ENCODE measurements around the gene ATP10A. TPM values are rescaled to one million over a fixed set of nuclear protein-coding genes. Genes with fewer than 3 reads are reported as not detected.
"Not testable (repeated sequence)": the region's sequence is repeated elsewhere in the genome, so short reads cannot be mapped to it uniquely, and the experiment has no call there.

ATP10A gene
- total RNA-seq, 1 donor from 2014 or later: 71.9 TPM

DNA sequence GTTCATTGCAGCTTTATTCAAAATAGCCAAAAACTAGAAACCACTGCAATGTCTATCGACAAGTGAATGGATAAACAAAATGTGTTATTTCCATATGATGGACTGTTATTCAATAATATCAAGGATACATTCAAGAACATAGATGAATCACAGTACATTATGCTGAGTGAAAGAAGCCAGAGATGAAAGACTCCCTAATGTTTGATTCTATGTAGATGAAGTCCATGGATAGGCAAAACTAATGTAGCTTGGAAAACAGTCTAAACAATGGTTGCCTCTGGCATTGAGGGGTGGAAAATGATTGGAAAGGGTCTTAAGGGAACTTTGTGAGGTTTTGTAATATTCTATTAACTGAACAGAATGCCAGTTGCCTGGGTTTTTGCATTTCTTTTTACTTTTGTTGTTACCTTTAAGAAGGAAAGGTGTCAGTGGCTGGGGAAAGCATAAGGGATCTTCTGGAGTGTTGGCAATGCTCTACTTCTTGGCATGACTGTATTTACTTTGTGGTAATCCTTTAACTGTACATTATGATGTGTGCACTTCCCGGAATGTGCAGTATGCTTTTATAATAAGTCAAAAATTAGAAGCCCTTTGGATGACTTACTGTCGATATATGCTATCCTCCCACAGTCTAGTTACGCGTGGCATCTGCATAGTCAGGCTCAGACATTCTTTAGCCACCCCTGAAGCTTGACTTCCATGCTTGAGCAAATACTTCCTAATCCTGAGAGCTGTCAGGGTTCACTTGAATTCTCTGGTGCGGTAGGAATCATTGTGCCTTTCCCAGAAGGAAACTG lies 20.5 kb upstream of the ATP10A start:
- DNase-seq (ENCODE audit: extremely low spot score, unreplicated experiment): no peak
- no peak overlapping the region for H3K4me3 Mint-ChIP-seq (ENCODE audit: unreplicated experiment)
- no peaks in the 10 kb centered on the region for H3K9me3 Mint-ChIP-seq (ENCODE audit: unreplicated experiment)
- H3K36me3 Mint-ChIP-seq (ENCODE audit: unreplicated experiment): no peaks in the 10 kb centered on the region
- peaks cover 47% of the 10 kb centered on the region for H3K4me1 Mint-ChIP-seq (ENCODE audit: unreplicated experiment)
- TF ChIP-seq, protein P1, sequence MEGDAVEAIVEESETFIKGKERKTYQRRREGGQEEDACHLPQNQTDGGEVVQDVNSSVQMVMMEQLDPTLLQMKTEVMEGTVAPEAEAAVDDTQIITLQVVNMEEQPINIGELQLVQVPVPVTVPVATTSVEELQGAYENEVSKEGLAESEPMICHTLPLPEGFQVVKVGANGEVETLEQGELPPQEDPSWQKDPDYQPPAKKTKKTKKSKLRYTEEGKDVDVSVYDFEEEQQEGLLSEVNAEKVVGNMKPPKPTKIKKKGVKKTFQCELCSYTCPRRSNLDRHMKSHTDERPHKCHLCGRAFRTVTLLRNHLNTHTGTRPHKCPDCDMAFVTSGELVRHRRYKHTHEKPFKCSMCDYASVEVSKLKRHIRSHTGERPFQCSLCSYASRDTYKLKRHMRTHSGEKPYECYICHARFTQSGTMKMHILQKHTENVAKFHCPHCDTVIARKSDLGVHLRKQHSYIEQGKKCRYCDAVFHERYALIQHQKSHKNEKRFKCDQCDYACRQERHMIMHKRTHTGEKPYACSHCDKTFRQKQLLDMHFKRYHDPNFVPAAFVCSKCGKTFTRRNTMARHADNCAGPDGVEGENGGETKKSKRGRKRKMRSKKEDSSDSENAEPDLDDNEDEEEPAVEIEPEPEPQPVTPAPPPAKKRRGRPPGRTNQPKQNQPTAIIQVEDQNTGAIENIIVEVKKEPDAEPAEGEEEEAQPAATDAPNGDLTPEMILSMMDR (IDR thresholded peaks at IDR 0.05): no peak
- no peaks in the 10 kb centered on the region for H3K27me3 Mint-ChIP-seq (ENCODE audit: unreplicated experiment)
- peak overlapping the region; percentile 81 for H3K27ac Mint-ChIP-seq (ENCODE audit: unreplicated experiment)

DNA sequence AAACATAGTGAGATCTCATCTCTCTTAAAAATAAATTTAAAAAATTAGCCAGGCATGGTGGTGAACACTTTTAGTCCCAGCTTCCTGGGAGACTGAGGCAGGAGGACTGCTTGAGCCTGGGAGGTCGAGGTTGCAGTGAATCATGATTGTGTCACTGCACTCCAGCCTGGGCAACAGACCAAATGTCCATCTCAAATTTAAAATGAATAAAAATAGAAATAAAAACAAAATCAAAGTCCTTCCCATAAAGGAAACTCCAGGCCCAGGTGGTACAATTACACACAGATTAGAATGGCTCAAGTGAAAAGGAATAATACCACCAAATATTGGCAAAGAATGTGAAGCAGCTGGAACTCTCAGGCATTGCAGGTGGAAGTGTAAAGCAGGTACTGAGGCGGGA lies 19.3 kb upstream of the ATP10A start:
- H3K27ac Mint-ChIP-seq (ENCODE audit: unreplicated experiment): peak overlapping the region; percentile 81
- no peaks in the 10 kb centered on the region for H3K27me3 Mint-ChIP-seq (ENCODE audit: unreplicated experiment)
- no peaks in the 10 kb centered on the region for H3K36me3 Mint-ChIP-seq (ENCODE audit: unreplicated experiment)
- H3K9me3 Mint-ChIP-seq (ENCODE audit: unreplicated experiment): no peaks in the 10 kb centered on the region
- TF ChIP-seq, protein P1 (IDR thresholded peaks at IDR 0.05): no peak
- peaks cover 47% of the 10 kb centered on the region for H3K4me1 Mint-ChIP-seq (ENCODE audit: unreplicated experiment)
- H3K4me3 Mint-ChIP-seq (ENCODE audit: unreplicated experiment): no peak overlapping the region
- no peak for DNase-seq (ENCODE audit: extremely low spot score, unreplicated experiment)

DNA sequence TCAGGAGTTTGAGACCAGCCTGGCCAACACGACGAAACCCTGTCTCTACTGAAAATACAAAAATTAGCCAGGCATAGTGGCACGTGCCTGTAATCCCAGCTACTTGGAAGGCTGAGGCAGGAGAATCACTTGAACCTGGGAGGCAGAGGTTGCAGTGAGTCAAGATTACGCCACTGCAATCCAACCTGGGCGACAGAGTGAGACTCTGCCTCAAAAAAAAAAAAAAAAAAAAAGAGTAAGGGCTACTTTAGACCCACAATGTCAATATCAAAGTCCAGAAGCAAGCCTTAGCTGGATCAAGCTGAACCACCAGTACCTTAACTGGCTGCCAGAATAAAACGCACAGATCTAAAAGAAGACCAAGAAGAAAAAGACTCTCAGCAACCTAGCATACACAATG lies 17.8 kb upstream of the ATP10A start:
- not testable (repeated sequence) for DNase-seq (ENCODE audit: extremely low spot score, unreplicated experiment); H3K36me3 Mint-ChIP-seq (ENCODE audit: unreplicated experiment); H3K27me3 Mint-ChIP-seq (ENCODE audit: unreplicated experiment); H3K9me3 Mint-ChIP-seq (ENCODE audit: unreplicated experiment); H3K27ac Mint-ChIP-seq (ENCODE audit: unreplicated experiment); H3K4me3 Mint-ChIP-seq (ENCODE audit: unreplicated experiment)
- H3K4me1 Mint-ChIP-seq (ENCODE audit: unreplicated experiment): peaks cover 44% of the 10 kb centered on the region

DNA sequence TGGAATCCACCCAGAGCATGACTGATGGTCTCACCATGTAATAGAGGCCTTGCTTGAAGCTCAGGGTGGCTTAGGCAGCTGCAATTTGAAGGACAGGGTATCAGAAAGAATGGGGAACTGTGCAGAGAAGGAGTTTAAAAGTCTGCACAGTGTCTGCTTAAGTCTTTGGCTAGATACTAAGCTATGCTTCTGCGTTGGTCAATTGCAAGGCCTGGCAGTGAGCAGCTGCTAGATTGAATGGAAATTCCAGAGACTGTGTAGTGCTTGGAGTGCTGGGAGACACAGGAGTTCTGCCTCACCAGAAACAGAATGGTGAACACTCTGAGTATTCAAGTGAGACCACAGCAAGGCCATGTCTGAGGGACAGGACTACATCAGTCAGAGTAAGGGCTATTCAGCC lies 17.3 kb upstream of the ATP10A start:
- H3K36me3 Mint-ChIP-seq (ENCODE audit: unreplicated experiment): no peaks in the 10 kb centered on the region
- no peaks in the 10 kb centered on the region for H3K9me3 Mint-ChIP-seq (ENCODE audit: unreplicated experiment)
- H3K4me1 Mint-ChIP-seq (ENCODE audit: unreplicated experiment): peaks cover 41% of the 10 kb centered on the region
- DNase-seq (ENCODE audit: extremely low spot score, unreplicated experiment): no peak
- H3K27me3 Mint-ChIP-seq (ENCODE audit: unreplicated experiment): no peaks in the 10 kb centered on the region
- TF ChIP-seq, protein P1 (IDR thresholded peaks at IDR 0.05): no peak
- no peak overlapping the region for H3K27ac Mint-ChIP-seq (ENCODE audit: unreplicated experiment)
- H3K4me3 Mint-ChIP-seq (ENCODE audit: unreplicated experiment): no peak overlapping the region

DNA sequence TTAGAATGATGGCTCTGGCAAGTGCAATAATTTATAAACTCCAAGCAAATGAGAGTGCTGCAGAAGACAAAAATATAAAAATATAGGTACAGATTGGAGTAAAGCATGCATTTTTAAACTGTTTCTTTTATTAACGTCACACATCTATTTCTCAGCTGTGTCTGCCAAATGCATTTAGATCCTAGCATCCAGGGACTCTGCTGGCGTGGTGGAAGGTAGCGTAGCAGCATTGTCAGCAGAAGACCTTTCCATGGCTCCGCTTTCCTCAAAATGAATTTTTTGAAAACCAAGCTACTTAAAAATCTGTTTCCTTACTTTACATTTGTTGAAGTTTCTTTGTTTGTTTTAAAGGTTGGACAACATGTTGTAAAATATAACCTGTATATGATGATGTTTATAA lies 16.3 kb upstream of the ATP10A start:
- H3K27ac Mint-ChIP-seq (ENCODE audit: unreplicated experiment): no peak overlapping the region
- H3K4me1 Mint-ChIP-seq (ENCODE audit: unreplicated experiment): peaks cover 34% of the 10 kb centered on the region
- H3K36me3 Mint-ChIP-seq (ENCODE audit: unreplicated experiment): no peaks in the 10 kb centered on the region
- TF ChIP-seq, protein P1 (IDR thresholded peaks at IDR 0.05): no peak
- H3K9me3 Mint-ChIP-seq (ENCODE audit: unreplicated experiment): no peaks in the 10 kb centered on the region
- no peak overlapping the region for H3K4me3 Mint-ChIP-seq (ENCODE audit: unreplicated experiment)
- no peaks in the 10 kb centered on the region for H3K27me3 Mint-ChIP-seq (ENCODE audit: unreplicated experiment)
- no peak for DNase-seq (ENCODE audit: extremely low spot score, unreplicated experiment)

Measured in osteocyte (in vitro differentiated cells).